CD14-positive monocyte (primary cell): ENCODE data around the gene SLC6A13. TPM values are rescaled to one million over a fixed set of nuclear protein-coding genes. Genes with fewer than 3 reads are reported as not detected.

Experiments
- DNase-seq, 3 donors: peaks; one replicate each; pipeline ENCODE4 v3.0.0-alpha.2; 2011 to 2022
- H2AFZ ChIP-seq: 2 replicates; pipeline ENCODE4 v1.6.0; 2012; ENCODE audit warnings: mild to moderate bottlenecking, low read depth, low read length, inconsistent platforms; ENCODE audit not compliant: insufficient read depth, poor library complexity, severe bottlenecking
- H3K27ac ChIP-seq, 2 donors: 1 replicate in 1 of 2; 2 replicates in 1 of 2; pipeline ENCODE4 v1.5.1; 2012 to 2013; ENCODE audit warnings: low read length in 2 of 2, control low read depth in 1 of 2, inconsistent platforms in 1 of 2, low read depth in 1 of 2, mild to moderate bottlenecking in 1 of 2
- H3K27me3 ChIP-seq, 2 donors: one replicate each; pipeline versions ENCODE4 v1.6.0 to v1.6.1; 2011 to 2013; ENCODE audit warnings: low read length in 2 of 2; ENCODE audit not compliant: control insufficient read depth in 2 of 2, insufficient read depth in 2 of 2
- H3K36me3 ChIP-seq, 2 donors: replicated peaks in 1 of 2; 1 replicate in 1 of 2; 2 replicates in 1 of 2; pipeline versions ENCODE4 v1.5.1 to v1.6.1; 2012 to 2013; ENCODE audit warnings: low read length in 2 of 2, control low read depth in 1 of 2, inconsistent platforms in 1 of 2, mild to moderate bottlenecking in 1 of 2; ENCODE audit not compliant: insufficient read depth in 2 of 2, control insufficient read depth in 1 of 2
- H3K4me1 ChIP-seq, 2 donors: 1 replicate in 1 of 2; 2 replicates in 1 of 2; pipeline versions ENCODE4 v1.5.1 to v1.6.1; 2012 to 2013; ENCODE audit warnings: low read length in 2 of 2, control low read depth in 1 of 2, inconsistent platforms in 1 of 2, mild to moderate bottlenecking in 1 of 2, moderate library complexity in 1 of 2; ENCODE audit not compliant: insufficient read depth in 2 of 2, control insufficient read depth in 1 of 2
- H3K4me2 ChIP-seq: replicated peaks from 2 replicates; pipeline ENCODE3; 2012; ENCODE audit warnings: low read length, moderate library complexity, mild to moderate bottlenecking; ENCODE audit not compliant: poor library complexity, severe bottlenecking; ENCODE audit errors: extremely low read depth
- H3K4me3 ChIP-seq, 3 experiments: fragments of 200-600 bp in 1 of 3; sonication (generic) in 1 of 3; replicated peaks in 1 of 3; 1 replicate in 2 of 3; 2 replicates in 1 of 3; pipeline ENCODE4 v1.5.1; 2011 to 2013; ENCODE audit warnings: low read length in 3 of 3, mild to moderate bottlenecking in 3 of 3, control low read depth in 2 of 3, low read depth in 2 of 3, inconsistent platforms in 1 of 3, moderate library complexity in 1 of 3
- H3K79me2 ChIP-seq: 2 replicates; pipeline ENCODE4 v1.6.0; 2012; ENCODE audit warnings: mild to moderate bottlenecking, control low read depth, inconsistent platforms, low read length, moderate library complexity; ENCODE audit not compliant: insufficient read depth
- H3K9ac ChIP-seq: 2 replicates; pipeline ENCODE4 v1.6.0; 2017; ENCODE audit warnings: low read length, mild to moderate bottlenecking; ENCODE audit not compliant: insufficient read depth, poor library complexity, severe bottlenecking
- H3K9me3 ChIP-seq, 2 donors: replicated peaks in 1 of 2; 1 replicate in 1 of 2; 2 replicates in 1 of 2; pipeline versions ENCODE4 v1.5.1 to v1.6.1; 2012 to 2013; ENCODE audit warnings: low read length in 2 of 2, control low read depth in 1 of 2; ENCODE audit not compliant: control insufficient read depth in 1 of 2, insufficient read depth in 1 of 2
- H4K20me1 ChIP-seq: 2 replicates; pipeline ENCODE4 v1.6.0; 2012; ENCODE audit warnings: mild to moderate bottlenecking, low read length, control low read depth, moderate library complexity; ENCODE audit not compliant: insufficient read depth
- H3K27ac Mint-ChIP-seq, 7 donors: one replicate each; pipeline ENCODE4 v1.8.0; 2020; ENCODE audit warnings: mild to moderate bottlenecking in 7 of 7, mixed read lengths in 7 of 7, moderate library complexity in 6 of 7, inconsistent platforms in 2 of 7
- H3K27me3 Mint-ChIP-seq, 3 donors: one replicate each; pipeline ENCODE4 v1.8.0; 2021 to 2022; ENCODE audit warnings: low read depth in 3 of 3, mild to moderate bottlenecking in 3 of 3, mixed read lengths in 3 of 3, moderate library complexity in 3 of 3, inconsistent platforms in 1 of 3
- H3K36me3 Mint-ChIP-seq, 2 donors: one replicate each; pipeline ENCODE4 v1.8.0; 2020; ENCODE audit warnings: mixed read lengths in 2 of 2, inconsistent platforms in 1 of 2, mild to moderate bottlenecking in 1 of 2
- H3K4me1 Mint-ChIP-seq: one replicate; pipeline ENCODE4 v1.8.0; 2020; ENCODE audit warnings: mild to moderate bottlenecking, mixed read lengths
- H3K4me3 Mint-ChIP-seq, 2 donors: one replicate each; pipeline ENCODE4 v1.8.0; 2020; ENCODE audit warnings: mild to moderate bottlenecking in 2 of 2, mixed read lengths in 2 of 2, moderate library complexity in 1 of 2
- H3K9me3 Mint-ChIP-seq, 7 donors: one replicate each; pipeline ENCODE4 v1.8.0; 2020 to 2022; ENCODE audit warnings: mixed read lengths in 7 of 7, mild to moderate bottlenecking in 6 of 7, moderate library complexity in 6 of 7, inconsistent platforms in 2 of 7
- WGBS: methylation state at CpG from one replicate; pipeline ENCODE4 v1.1.5; 2013; ENCODE audit warnings: missing lambda C conversion rate; ENCODE audit not compliant: insufficient coverage; 5-methylcytosine and 5-hydroxymethylcytosine counted together
- intact Hi-C, 2 donors: fragments of 100-400 bp; cut with micrococcal nuclease; formaldehyde crosslinking; loops; one replicate each; pipeline versions ENCODE4 v1.15.0 to v1.15.1; 2023
- polyA plus RNA-seq, 3 donors: library from polyadenylated mRNA; depleted of rRNA in 1 of 3; unstranded in 2 of 3; stranded (reverse) in 1 of 3; fragments of 300-500 nt in 2 of 3; fragments of >200 nt in 1 of 3; fragmentation: Illumina TruSeq in 2 of 3; gene quantifications; 1 replicate in 2 of 3; 2 replicates in 1 of 3; pipeline ENCODE4 v1.2.3, GENCODE V29; 2012 to 2021
- TF ChIP-seq, protein P1 (sequence below): fragments of 200-600 bp; IDR thresholded peaks from one replicate; pipeline ENCODE4 v1.8.0; 2022; ENCODE audit warnings: antibody characterized with exemption, mild to moderate bottlenecking

Gene SLC6A13
- polyA plus RNA-seq, 3 donors = 0.13 TPM; not detected in 2

DNA sequence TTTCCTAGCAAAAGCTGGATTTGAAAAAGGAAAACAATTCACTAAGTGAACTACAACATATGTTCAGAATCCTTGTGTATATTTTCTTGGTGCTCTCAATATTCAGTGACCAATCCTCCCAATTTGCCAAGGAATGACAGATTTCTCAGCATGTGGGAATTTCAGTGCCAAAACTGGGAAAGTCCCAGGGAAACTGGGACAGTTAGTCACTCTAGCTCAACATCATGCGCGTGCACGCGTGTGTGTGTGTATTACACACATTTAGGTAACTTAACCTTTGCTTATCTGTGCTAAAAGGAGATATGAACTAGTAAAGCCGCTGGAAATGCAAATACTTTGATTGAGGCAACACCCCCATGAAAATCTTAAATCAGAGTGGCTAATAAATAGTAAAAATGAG is 26.1 kb upstream of the SLC6A13 start:
- H3K4me2 ChIP-seq = no peak overlapping the region
- peaks cover 71 to 82% of the 10 kb centered on the region in 2 donors for H3K36me3 Mint-ChIP-seq
- H3K4me3 Mint-ChIP-seq = no peak overlapping the region
- H3K27ac Mint-ChIP-seq = peak overlapping the region in 1 of 7 donors; percentile 45
- peaks cover 12% of the 10 kb centered on the region for H3K4me1 Mint-ChIP-seq
- no CpG with 5 or more reads among the region's 5 CpGs for WGBS
- peaks cover 19% of the 10 kb centered on the region for H3K79me2 ChIP-seq
- H3K4me1 ChIP-seq = peaks cover 3 to 8% of the 10 kb centered on the region in 2 donors
- TF ChIP-seq, protein P1, sequence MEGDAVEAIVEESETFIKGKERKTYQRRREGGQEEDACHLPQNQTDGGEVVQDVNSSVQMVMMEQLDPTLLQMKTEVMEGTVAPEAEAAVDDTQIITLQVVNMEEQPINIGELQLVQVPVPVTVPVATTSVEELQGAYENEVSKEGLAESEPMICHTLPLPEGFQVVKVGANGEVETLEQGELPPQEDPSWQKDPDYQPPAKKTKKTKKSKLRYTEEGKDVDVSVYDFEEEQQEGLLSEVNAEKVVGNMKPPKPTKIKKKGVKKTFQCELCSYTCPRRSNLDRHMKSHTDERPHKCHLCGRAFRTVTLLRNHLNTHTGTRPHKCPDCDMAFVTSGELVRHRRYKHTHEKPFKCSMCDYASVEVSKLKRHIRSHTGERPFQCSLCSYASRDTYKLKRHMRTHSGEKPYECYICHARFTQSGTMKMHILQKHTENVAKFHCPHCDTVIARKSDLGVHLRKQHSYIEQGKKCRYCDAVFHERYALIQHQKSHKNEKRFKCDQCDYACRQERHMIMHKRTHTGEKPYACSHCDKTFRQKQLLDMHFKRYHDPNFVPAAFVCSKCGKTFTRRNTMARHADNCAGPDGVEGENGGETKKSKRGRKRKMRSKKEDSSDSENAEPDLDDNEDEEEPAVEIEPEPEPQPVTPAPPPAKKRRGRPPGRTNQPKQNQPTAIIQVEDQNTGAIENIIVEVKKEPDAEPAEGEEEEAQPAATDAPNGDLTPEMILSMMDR = no peak
- no peaks in the 10 kb centered on the region for H3K27me3 Mint-ChIP-seq
- no peak overlapping the region for H3K4me3 ChIP-seq
- H3K9me3 ChIP-seq = no peaks in the 10 kb centered on the region
- no peak overlapping the region for H2AFZ ChIP-seq
- peak in 1 of 3 donors; percentile 4 for DNase-seq
- peaks cover 0 to 1% (median 0%) of the 10 kb centered on the region in 7 donors for H3K9me3 Mint-ChIP-seq
- H3K27me3 ChIP-seq = no peaks in the 10 kb centered on the region
- no peak overlapping the region for H3K27ac ChIP-seq
- H3K36me3 ChIP-seq = peaks cover 89 to 94% of the 10 kb centered on the region in 2 donors
- H3K9ac ChIP-seq = no peak overlapping the region
- peaks cover 87% of the 10 kb centered on the region for H4K20me1 ChIP-seq
- intact Hi-C loops = no loop called here

GRCh38 chr12:286531-287300 is 24.1 kb upstream of the SLC6A13 start:
- Histone ChIP-seq H3K79me2 (peaks cover 19% of the 10 kb centered on the region), H2AFZ (no peak overlapping the region), H3K9me3 (no peaks in the 10 kb centered on the region), H3K9ac (no peak overlapping the region), H3K4me3 (no peak overlapping the region), H3K4me2 (no peak overlapping the region), H3K36me3 (peaks cover 87 to 94% of the 10 kb centered on the region in 2 donors), H4K20me1 (peaks cover 80% of the 10 kb centered on the region), H3K27me3 (no peaks in the 10 kb centered on the region), H3K4me1 (no peaks in the 10 kb centered on the region), H3K27ac (peak overlapping the region in 1 of 2 donors; percentile 8)
- WGBS = no CpG with 5 or more reads among the region's 5 CpGs
- no peak overlapping the region for H3K27ac Mint-ChIP-seq
- H3K9me3 Mint-ChIP-seq = peaks cover 0 to 1% (median 0%) of the 10 kb centered on the region in 7 donors
- intact Hi-C loops = no loop called here
- no peak overlapping the region for H3K4me3 Mint-ChIP-seq
- TF ChIP-seq, protein P1 = no peak
- no peaks in the 10 kb centered on the region for H3K27me3 Mint-ChIP-seq
- H3K36me3 Mint-ChIP-seq = peaks cover 75 to 77% of the 10 kb centered on the region in 2 donors
- no peak for DNase-seq
- H3K4me1 Mint-ChIP-seq = no peaks in the 10 kb centered on the region
